RWPE2 (cell line): ENCODE measurements around the gene CTNND2.

ENCODE experiments used
- ATAC-seq: fragments of 200-7000 bp; cut with Tn5 transposase; 3 replicates; pipeline ENCODE4 v1.9.1; 2021; ENCODE audit warnings: low read depth
- DNase-seq: peaks from one replicate; pipeline ENCODE4 v3.0.0-alpha.2; 2020; ENCODE audit warnings: low spot score
- H3K27ac ChIP-seq: fragments of 450-650 bp; 2 replicates; pipeline ENCODE4 v1.5.1; 2017; ENCODE audit warnings: mild to moderate bottlenecking; ENCODE audit not compliant: poor library complexity, severe bottlenecking
- H3K27me3 ChIP-seq: fragments of 250-450 bp; sonication (Bioruptor Pico); 2 replicates; pipeline ENCODE4 v1.5.1; 2021; ENCODE audit warnings: mild to moderate bottlenecking, moderate library complexity; ENCODE audit not compliant: insufficient read depth, poor library complexity, severe bottlenecking
- H3K36me3 ChIP-seq: fragments of 250-450 bp; sonication (Bioruptor Pico); 2 replicates; pipeline ENCODE4 v1.5.1; 2020; ENCODE audit warnings: low read depth, mild to moderate bottlenecking, moderate library complexity
- H3K4me1 ChIP-seq: fragments of 250-450 bp; sonication (Bioruptor Pico); 2 replicates; pipeline ENCODE4 v1.5.1; 2021; ENCODE audit warnings: mild to moderate bottlenecking, moderate library complexity; ENCODE audit not compliant: insufficient read depth, poor library complexity, severe bottlenecking
- H3K4me3 ChIP-seq: fragments of 250-450 bp; sonication (Bioruptor Pico); 2 replicates; pipeline ENCODE4 v1.5.1; 2021; ENCODE audit warnings: mild to moderate bottlenecking, moderate library complexity; ENCODE audit not compliant: severe bottlenecking
- H3K9me3 ChIP-seq: fragments of 250-450 bp; sonication (Bioruptor Pico); 2 replicates; pipeline ENCODE4 v1.5.1; 2021; ENCODE audit warnings: mild to moderate bottlenecking, moderate library complexity; ENCODE audit not compliant: severe bottlenecking
- CTCF ChIP-seq: fragments of 450-650 bp; IDR thresholded peaks from one replicate; pipeline ENCODE4 v1.5.1; 2017; ENCODE audit warnings: mild to moderate bottlenecking, moderate library complexity; ENCODE audit not compliant: poor library complexity, severe bottlenecking

CTNND2 gene

GRCh38 chr5:11467588-11467987 lies 436.7 kb downstream of the CTNND2 start:
- no peak for TF ChIP-seq CTCF
- H3K4me3 ChIP-seq, result no peak overlapping the region
- no peak overlapping the region for H3K27ac ChIP-seq
- DNase-seq (no peak), ATAC-seq (no peak)
- peaks cover 3% of the 10 kb centered on the region for H3K27me3 ChIP-seq
- peaks cover 6% of the 10 kb centered on the region for H3K4me1 ChIP-seq
- H3K9me3 ChIP-seq, result no peaks in the 10 kb centered on the region
- H3K36me3 ChIP-seq, result no peaks in the 10 kb centered on the region

GRCh38 chr5:11459716-11460115 lies 444.5 kb downstream of the CTNND2 start:
- Histone ChIP-seq H3K9me3 (no peaks in the 10 kb centered on the region), H3K4me1 (no peaks in the 10 kb centered on the region), H3K27ac (no peak overlapping the region), H3K36me3 (no peaks in the 10 kb centered on the region), H3K27me3 (peaks cover 4% of the 10 kb centered on the region), H3K4me3 (no peak overlapping the region)
- no peak for TF ChIP-seq CTCF
- no peak for ATAC-seq
- DNase-seq, result no peak

- no peak overlapping the region for H3K27ac ChIP-seq
- no peak for DNase-seq
- no peaks in the 10 kb centered on the region for H3K4me1 ChIP-seq
- no peak for ATAC-seq
- TF ChIP-seq CTCF, result no peak
- peaks cover 29% of the 10 kb centered on the region for H3K27me3 ChIP-seq
- H3K4me3 ChIP-seq, result no peak overlapping the region
- no peaks in the 10 kb centered on the region for H3K9me3 ChIP-seq
- no peaks in the 10 kb centered on the region for H3K36me3 ChIP-seq
Measured at GRCh38 chr5:11455505-11455904, 448.7 kb downstream of the CTNND2 start.

GRCh38 chr5:11452852-11453251 lies 451.4 kb downstream of the CTNND2 start:
- no peak overlapping the region for H3K27ac ChIP-seq
- ATAC-seq, result no peak
- H3K4me3 ChIP-seq, result no peak overlapping the region
- peaks cover 41% of the 10 kb centered on the region for H3K27me3 ChIP-seq
- no peaks in the 10 kb centered on the region for H3K4me1 ChIP-seq
- DNase-seq, result no peak
- H3K36me3 ChIP-seq, result no peaks in the 10 kb centered on the region
- no peak for TF ChIP-seq CTCF
- no peaks in the 10 kb centered on the region for H3K9me3 ChIP-seq

GRCh38 chr5:11449966-11450365 lies 454.3 kb downstream of the CTNND2 start:
- Histone ChIP-seq H3K27me3 (peaks cover 43% of the 10 kb centered on the region), H3K4me1 (no peaks in the 10 kb centered on the region), H3K36me3 (no peaks in the 10 kb centered on the region), H3K4me3 (no peak overlapping the region), H3K27ac (no peak overlapping the region), H3K9me3 (no peaks in the 10 kb centered on the region)
- DNase-seq, result no peak
- ATAC-seq, result no peak
- no peak for TF ChIP-seq CTCF
